ENCODE results near the gene DUS2. TPM values are rescaled to one million over a fixed set of nuclear protein-coding genes. Genes with fewer than 3 reads are reported as not detected.

Gene DUS2
- total RNA-seq, 4 donors from 2014 or later, result 9.2 to 13.1 (median 11.2) TPM

- DNase-seq, result no peak
- TF ChIP-seq POLR2AphosphoS5 (IDR thresholded peaks at IDR 0.05) (no peak), EP300 (IDR thresholded peaks at IDR 0.05; ENCODE audit: low read depth) (no peak), POLR2A (IDR thresholded peaks at IDR 0.05) (no peak)
- TF ChIP-seq, protein P1, sequence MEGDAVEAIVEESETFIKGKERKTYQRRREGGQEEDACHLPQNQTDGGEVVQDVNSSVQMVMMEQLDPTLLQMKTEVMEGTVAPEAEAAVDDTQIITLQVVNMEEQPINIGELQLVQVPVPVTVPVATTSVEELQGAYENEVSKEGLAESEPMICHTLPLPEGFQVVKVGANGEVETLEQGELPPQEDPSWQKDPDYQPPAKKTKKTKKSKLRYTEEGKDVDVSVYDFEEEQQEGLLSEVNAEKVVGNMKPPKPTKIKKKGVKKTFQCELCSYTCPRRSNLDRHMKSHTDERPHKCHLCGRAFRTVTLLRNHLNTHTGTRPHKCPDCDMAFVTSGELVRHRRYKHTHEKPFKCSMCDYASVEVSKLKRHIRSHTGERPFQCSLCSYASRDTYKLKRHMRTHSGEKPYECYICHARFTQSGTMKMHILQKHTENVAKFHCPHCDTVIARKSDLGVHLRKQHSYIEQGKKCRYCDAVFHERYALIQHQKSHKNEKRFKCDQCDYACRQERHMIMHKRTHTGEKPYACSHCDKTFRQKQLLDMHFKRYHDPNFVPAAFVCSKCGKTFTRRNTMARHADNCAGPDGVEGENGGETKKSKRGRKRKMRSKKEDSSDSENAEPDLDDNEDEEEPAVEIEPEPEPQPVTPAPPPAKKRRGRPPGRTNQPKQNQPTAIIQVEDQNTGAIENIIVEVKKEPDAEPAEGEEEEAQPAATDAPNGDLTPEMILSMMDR (IDR thresholded peaks at IDR 0.05), result no peak
- intact Hi-C loops (cut with DNase I; ENCODE audit: low total_unique reads) (no loop called here), in situ Hi-C loops (cut with MboI; ENCODE audit: low pct_ligation_motif_present in 1 of 4, low pct_unique_long_range_greater_than_20kb in 1 of 4, low sequenced_read_pairs in 3 of 4) (no loop called here)
- H3K27me3 ChIP-seq, result no peaks in the 10 kb centered on the region
- H3K36me3 ChIP-seq, result no peaks in the 10 kb centered on the region
- H3K27ac ChIP-seq, result no peak overlapping the region
- H3K4me3 ChIP-seq, result no peak overlapping the region
- WGBS, 2 donors (ENCODE audit: low coverage in 1 of 2), result 50% methylated on average over 1 of the region's 1 CpG; no CpG with 5 or more reads in 1 of the 2 donors
- no peaks in the 10 kb centered on the region for H3K9me3 ChIP-seq
- peaks cover 0 to 3% (median 0%) of the 10 kb centered on the region in 4 donors for H3K4me1 ChIP-seq
Measured at GRCh38 chr16:68013440-68013839, 9.6 kb upstream of the DUS2 start.

- in situ Hi-C loops (cut with MboI; ENCODE audit: low pct_ligation_motif_present in 1 of 4, low pct_unique_long_range_greater_than_20kb in 1 of 4, low sequenced_read_pairs in 3 of 4), result no loop called here
- no peak within 1 kb of the TSS for H3K27ac ChIP-seq
- WGBS, 2 donors (ENCODE audit: low coverage in 1 of 2), result 60 to 84% methylated on average over 1 to 5 of the region's 5 CpGs
- no peaks in the 10 kb centered on the region for H3K9me3 ChIP-seq
- H3K4me3 ChIP-seq, result no peak within 1 kb of the TSS
- TF ChIP-seq POLR2AphosphoS5 (IDR thresholded peaks at IDR 0.05), result no peak
- TF ChIP-seq, protein P1 (IDR thresholded peaks at IDR 0.05), result no peak
- H3K36me3 ChIP-seq, result no peaks in the 10 kb centered on the region
- peaks cover 0 to 3% (median 0%) of the 10 kb centered on the region in 4 donors for H3K4me1 ChIP-seq
- H3K27me3 ChIP-seq, result no peaks in the 10 kb centered on the region
- DNase-seq, result no peak
- intact Hi-C loops (cut with DNase I; ENCODE audit: low total_unique reads), result no loop called here
Measured at GRCh38 chr16:68015681-68016080, 7.4 kb upstream of the DUS2 start, which contains the start of gene DPEP2NB. Gene DPEP2NB (minus strand): TSS chr16:68015911. CDS start chr16:68015770, 141 bp downstream.

- no peak for DNase-seq
- Histone ChIP-seq H3K9me3 (no peaks in the 10 kb centered on the region), H3K4me3 (no peak overlapping the region), H3K4me1 (peaks cover 8 to 23% (median 20%) of the 10 kb centered on the region in 4 donors), H3K27ac (no peak overlapping the region), H3K36me3 (no peaks in the 10 kb centered on the region), H3K27me3 (no peaks in the 10 kb centered on the region)
- in situ Hi-C loops (cut with MboI; ENCODE audit: low pct_ligation_motif_present in 1 of 4, low pct_unique_long_range_greater_than_20kb in 1 of 4, low sequenced_read_pairs in 3 of 4), result no loop called here
- intact Hi-C loops (cut with DNase I; ENCODE audit: low total_unique reads), result no loop called here
- TF ChIP-seq POLR2A (IDR thresholded peaks at IDR 0.05) (no peak), EP300 (IDR thresholded peaks at IDR 0.05; ENCODE audit: low read depth) (no peak), POLR2AphosphoS5 (IDR thresholded peaks at IDR 0.05) (no peak)
- TF ChIP-seq, protein P1 (IDR thresholded peaks at IDR 0.05), result no peak
- WGBS, 2 donors (ENCODE audit: low coverage in 1 of 2), result 72 to 90% methylated on average over 2 to 8 of the region's 8 CpGs
Measured at GRCh38 chr16:68019167-68019680, 3.9 kb upstream of the DUS2 start.

DNA sequence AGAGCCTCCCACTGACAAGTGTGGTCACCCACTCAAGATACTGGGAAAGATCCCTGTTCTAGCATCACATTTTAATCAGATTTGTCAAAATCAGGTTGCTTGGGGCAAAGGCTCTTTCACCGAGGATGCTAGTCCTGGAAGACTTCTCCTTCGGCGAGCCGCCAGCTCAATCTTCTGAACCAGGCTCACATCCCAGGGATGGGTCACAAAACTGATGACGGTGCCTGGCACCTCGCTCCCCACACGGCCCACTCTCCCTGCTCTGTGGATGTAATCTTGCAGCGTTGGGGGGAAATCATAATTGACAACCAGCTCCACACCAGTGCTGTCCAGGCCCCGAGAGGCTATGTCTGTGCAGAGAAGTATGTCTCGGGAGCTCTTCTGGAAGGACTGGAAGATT is 1.6 kb upstream of the DUS2 start:
- Histone ChIP-seq H3K9me3 (no peaks in the 10 kb centered on the region), H3K27ac (no peak overlapping the region), H3K4me3 (no peak overlapping the region), H3K36me3 (peaks cover 0 to 2% (median 0%) of the 10 kb centered on the region in 4 donors), H3K4me1 (peaks cover 8 to 27% (median 21%) of the 10 kb centered on the region in 4 donors), H3K27me3 (no peaks in the 10 kb centered on the region)
- intact Hi-C loops (cut with DNase I; ENCODE audit: low total_unique reads), result no loop called here
- DNase-seq, result no peak
- no peak for TF ChIP-seq POLR2AphosphoS5 (IDR thresholded peaks at IDR 0.05)
- TF ChIP-seq, protein P1 (IDR thresholded peaks at IDR 0.05), result no peak
- WGBS, 2 donors (ENCODE audit: low coverage in 1 of 2), result 99% methylated on average over 10 of the region's 10 CpGs; no CpG with 5 or more reads in 1 of the 2 donors
- in situ Hi-C loops (cut with MboI; ENCODE audit: low pct_ligation_motif_present in 1 of 4, low pct_unique_long_range_greater_than_20kb in 1 of 4, low sequenced_read_pairs in 3 of 4), result no loop called here
